DMS53 (cell line): ENCODE data around the gene KIAA0586.
"Not testable (repeated sequence)": the region's sequence is repeated elsewhere in the genome, so short reads cannot be mapped to it uniquely, and the experiment has no call there.

Experiments used
- DNase-seq: peaks from one replicate; lab custom pipeline; 2025; lab: John Stamatoyannopoulos, UW

Gene KIAA0586

GRCh38 chr14:58464652-58465051, 37.1 kb downstream of the KIAA0586 start:
- no peak for DNase-seq

GRCh38 chr14:58465421-58465820, 37.9 kb downstream of the KIAA0586 start:
- peak; percentile 74 for DNase-seq

GRCh38 chr14:58466459-58466858, 38.9 kb downstream of the KIAA0586 start:
- DNase-seq = no peak

GRCh38 chr14:58467575-58467974, 40.1 kb downstream of the KIAA0586 start:
- DNase-seq = no peak

GRCh38 chr14:58469309-58469708, 41.8 kb downstream of the KIAA0586 start:
- no peak for DNase-seq

GRCh38 chr14:58476320-58476719, 48.8 kb downstream of the KIAA0586 start:
- DNase-seq = no peak

- DNase-seq = no peak
These were observed 50.1 kb downstream of the KIAA0586 start for GRCh38 chr14:58477653-58478052.

- DNase-seq = not testable (repeated sequence)
These were observed 50.8 kb downstream of the KIAA0586 start for GRCh38 chr14:58478329-58478728.

- no peak for DNase-seq
These were observed 52.5 kb downstream of the KIAA0586 start for GRCh38 chr14:58479975-58480374.

- no peak for DNase-seq
These were observed 56.7 kb downstream of the KIAA0586 start for GRCh38 chr14:58484176-58484575.

- DNase-seq = peak; percentile 35
These were observed 61.0 kb downstream of the KIAA0586 start for GRCh38 chr14:58488550-58488949.

- DNase-seq = no peak
These were observed 64.1 kb downstream of the KIAA0586 start for GRCh38 chr14:58491593-58491992.

GRCh38 chr14:58492044-58492443, 64.5 kb downstream of the KIAA0586 start:
- no peak for DNase-seq

- DNase-seq = peak; percentile 76
These were observed 73.8 kb downstream of the KIAA0586 start for GRCh38 chr14:58501214-58501816.

GRCh38 chr14:58513272-58513671, 85.8 kb downstream of the KIAA0586 start:
- no peak for DNase-seq

GRCh38 chr14:58517592-58517991, 90.1 kb downstream of the KIAA0586 start:
- no peak for DNase-seq

GRCh38 chr14:58525691-58526090, 98.2 kb downstream of the KIAA0586 start:
- DNase-seq = not testable (repeated sequence)

GRCh38 chr14:58533446-58533845, 105.9 kb downstream of the KIAA0586 start:
- DNase-seq = no peak

- no peak for DNase-seq
These were observed 107.5 kb downstream of the KIAA0586 start for GRCh38 chr14:58535044-58535443.

- DNase-seq = no peak
These were observed 109.5 kb downstream of the KIAA0586 start for GRCh38 chr14:58537004-58537403.

GRCh38 chr14:58540749-58541632, 113.5 kb downstream of the KIAA0586 start:
- no peak for DNase-seq

GRCh38 chr14:58541633-58542022, 114.1 kb downstream of the KIAA0586 start:
- no peak for DNase-seq

- DNase-seq = no peak
These were observed 115.7 kb downstream of the KIAA0586 start for GRCh38 chr14:58543253-58543652.
